NT2/D1 (cell line): ENCODE measurements around the gene BMP4.
"Not testable (repeated sequence)": the region's sequence is repeated elsewhere in the genome, so short reads cannot be mapped to it uniquely, and the experiment has no call there.

ENCODE experiments used
- DNase-seq: peaks from one replicate; pipeline ENCODE4 v3.0.0-alpha.2; 2011; ENCODE audit warnings: low read depth, low spot score
- H3K27me3 ChIP-seq: 2 replicates; pipeline ENCODE4 v1.6.0; 2011; ENCODE audit warnings: mild to moderate bottlenecking; ENCODE audit not compliant: insufficient read length, insufficient read depth
- H3K36me3 ChIP-seq: 2 replicates; pipeline ENCODE4 v1.6.1; 2011; ENCODE audit warnings: mild to moderate bottlenecking, low read length, mixed read lengths; ENCODE audit not compliant: insufficient read depth, insufficient read length
- H3K4me1 ChIP-seq: 2 replicates; pipeline ENCODE4 v1.5.1; 2011; ENCODE audit not compliant: insufficient read depth, insufficient read length
- H3K4me3 ChIP-seq: 2 replicates; pipeline ENCODE4 v1.5.1; 2011; ENCODE audit warnings: low read depth; ENCODE audit not compliant: insufficient read length
- H3K9ac ChIP-seq: 2 replicates; pipeline ENCODE4 v1.6.0; 2011; ENCODE audit warnings: low read depth; ENCODE audit not compliant: insufficient read length
- H3K9me3 ChIP-seq: 2 replicates; pipeline ENCODE4 v1.5.1; 2011; ENCODE audit warnings: mild to moderate bottlenecking, low read length; ENCODE audit not compliant: insufficient read depth
- SUZ12 ChIP-seq: IDR thresholded peaks from 2 replicates; pipeline ENCODE4 v1.6.1; 2011; ENCODE audit not compliant: insufficient read length, insufficient read depth; ENCODE audit errors: extremely low read depth
- YY1 ChIP-seq: IDR thresholded peaks from 2 replicates; pipeline ENCODE4 v1.6.1; 2011; ENCODE audit not compliant: insufficient read length, insufficient read depth
- ZNF274 ChIP-seq: IDR thresholded peaks from 2 replicates; pipeline ENCODE4 v1.6.1; 2011; ENCODE audit warnings: mild to moderate bottlenecking, low read depth, low read length

Gene BMP4

DNA sequence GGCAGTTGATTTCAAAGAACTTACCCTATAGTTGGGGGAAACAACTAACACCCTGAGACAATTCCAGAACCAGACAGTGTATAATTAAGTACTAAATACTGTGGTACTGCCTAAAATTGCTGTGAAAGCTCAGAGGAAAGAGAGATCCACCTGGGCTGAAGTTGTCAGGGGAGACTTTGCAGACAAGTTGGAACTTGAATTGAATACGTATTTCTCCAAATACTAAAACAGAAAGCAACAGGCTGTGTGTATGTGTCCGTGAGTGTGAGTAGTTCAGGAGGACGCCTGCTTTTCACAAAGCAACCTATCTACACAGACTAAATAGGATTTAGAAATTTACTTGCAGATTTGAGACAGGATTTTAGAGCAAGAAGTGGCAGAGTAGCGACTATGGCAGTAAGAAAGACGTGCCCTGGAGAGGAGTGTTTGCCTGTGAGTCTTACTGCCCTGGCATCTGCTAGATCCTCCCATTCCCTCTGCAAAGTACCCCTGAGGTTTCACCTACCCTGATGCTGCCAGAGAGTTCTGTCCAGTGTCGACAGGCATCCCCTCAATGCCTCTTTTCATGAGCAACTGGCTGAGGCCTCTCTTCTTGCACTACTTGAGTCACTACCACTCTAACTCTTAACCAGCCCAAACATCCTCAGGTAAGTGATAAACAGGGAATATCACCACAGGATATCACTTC, 37.4 kb upstream of the BMP4 start:
- TF ChIP-seq YY1, result no peak
- H3K27me3 ChIP-seq, result no peaks in the 10 kb centered on the region
- DNase-seq, result no peak
- H3K9me3 ChIP-seq, result no peaks in the 10 kb centered on the region
- H3K4me1 ChIP-seq, result no peaks in the 10 kb centered on the region
- no peak overlapping the region for H3K4me3 ChIP-seq
- H3K9ac ChIP-seq, result no peak overlapping the region
- no peaks in the 10 kb centered on the region for H3K36me3 ChIP-seq

DNA sequence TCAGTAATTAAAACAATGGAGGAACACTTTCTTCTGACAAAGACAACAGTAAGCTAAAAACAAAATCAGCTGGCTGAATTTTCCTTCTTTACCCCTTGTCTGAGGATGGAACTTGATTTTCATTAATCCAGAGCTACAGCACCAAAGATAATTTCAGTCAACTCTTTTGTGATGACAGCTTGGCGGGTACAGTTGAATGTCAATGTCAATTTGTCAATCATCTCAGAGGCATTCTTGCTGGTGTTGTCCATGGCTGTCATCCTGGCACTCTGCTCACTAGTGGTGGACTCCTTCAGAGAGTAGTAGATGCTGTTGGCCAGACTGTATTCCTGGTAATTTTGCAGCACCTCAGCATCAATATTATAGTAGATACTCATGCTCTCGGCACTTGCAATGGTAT, 34.4 kb upstream of the BMP4 start:
- DNase-seq, result no peak
- no peaks in the 10 kb centered on the region for H3K27me3 ChIP-seq
- no peaks in the 10 kb centered on the region for H3K36me3 ChIP-seq
- no peak for TF ChIP-seq YY1
- no peak for TF ChIP-seq SUZ12
- no peak for TF ChIP-seq ZNF274
- no peak overlapping the region for H3K9ac ChIP-seq
- H3K4me1 ChIP-seq, result no peaks in the 10 kb centered on the region
- peaks cover 15% of the 10 kb centered on the region; the same call in 1 of the 2 replicates for H3K9me3 ChIP-seq
- no peak overlapping the region for H3K4me3 ChIP-seq

DNA sequence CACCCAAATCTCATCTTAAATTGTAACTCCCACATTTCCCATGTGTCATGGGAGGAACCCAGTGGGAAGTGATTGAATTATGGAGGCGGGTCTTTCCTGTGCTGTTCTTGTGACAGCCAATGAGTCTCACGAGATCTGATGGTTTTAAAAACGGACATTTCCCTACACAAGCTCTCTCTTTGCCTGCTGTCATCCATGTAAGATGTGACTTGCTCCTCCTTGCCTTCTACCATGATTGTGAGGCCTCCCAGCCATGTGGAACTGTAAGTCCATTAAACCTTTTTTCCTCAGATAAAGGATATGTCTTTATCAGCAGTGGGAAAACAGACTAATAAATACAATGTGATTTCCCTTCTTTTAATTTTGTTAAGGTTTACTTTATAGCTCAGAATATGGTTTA, 30.1 kb upstream of the BMP4 start:
- H3K9me3 ChIP-seq, result peaks cover 42% of the 10 kb centered on the region; the same call in 1 of the 2 replicates
- not testable (repeated sequence) for H3K9ac ChIP-seq, DNase-seq, H3K4me1 ChIP-seq, H3K36me3 ChIP-seq, H3K27me3 ChIP-seq, H3K4me3 ChIP-seq

DNA sequence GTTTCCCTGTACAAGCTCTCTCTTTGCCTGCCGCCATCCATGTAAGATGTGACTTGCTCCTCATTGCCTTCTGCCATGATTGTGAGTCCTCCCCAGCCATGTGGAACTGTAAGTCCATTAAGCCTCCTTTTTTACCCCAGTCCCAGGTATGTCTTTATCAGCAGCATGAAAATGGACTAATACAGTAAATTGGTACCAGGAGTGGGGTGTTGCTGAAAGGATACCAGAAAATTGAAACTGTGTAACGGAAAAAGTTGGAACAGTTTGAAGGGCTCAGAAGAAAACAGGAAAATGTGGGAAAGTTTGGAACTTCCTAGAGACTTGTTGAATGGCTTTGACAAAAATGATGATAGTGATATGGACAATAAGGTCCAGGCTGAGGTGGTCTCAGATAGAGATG, 28.3 kb upstream of the BMP4 start:
- DNase-seq, H3K9ac ChIP-seq, H3K36me3 ChIP-seq, H3K4me1 ChIP-seq, H3K4me3 ChIP-seq, H3K27me3 ChIP-seq: not testable (repeated sequence)
- H3K9me3 ChIP-seq, result peaks cover 42% of the 10 kb centered on the region; the same call in 1 of the 2 replicates

DNA sequence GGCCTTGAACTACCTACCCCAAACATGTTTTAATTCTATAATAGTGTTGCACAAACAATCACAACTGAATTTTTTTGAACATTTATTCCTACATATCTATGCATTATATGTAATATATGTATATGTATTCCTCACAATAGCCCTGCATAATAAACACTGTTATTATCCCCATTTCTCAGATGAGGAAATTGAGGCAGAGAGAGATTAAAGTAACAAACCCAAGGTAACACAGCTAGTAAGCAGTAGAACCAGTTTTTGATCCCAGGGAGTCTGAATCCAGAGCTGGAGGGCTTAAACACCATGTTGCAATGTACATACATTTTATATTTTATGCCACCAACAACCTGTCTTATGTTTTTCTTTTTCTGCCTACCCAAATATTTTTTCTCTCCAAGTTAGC, 26.5 kb upstream of the BMP4 start:
- H3K4me1 ChIP-seq, result peaks cover 3% of the 10 kb centered on the region
- DNase-seq, result no peak

DNA sequence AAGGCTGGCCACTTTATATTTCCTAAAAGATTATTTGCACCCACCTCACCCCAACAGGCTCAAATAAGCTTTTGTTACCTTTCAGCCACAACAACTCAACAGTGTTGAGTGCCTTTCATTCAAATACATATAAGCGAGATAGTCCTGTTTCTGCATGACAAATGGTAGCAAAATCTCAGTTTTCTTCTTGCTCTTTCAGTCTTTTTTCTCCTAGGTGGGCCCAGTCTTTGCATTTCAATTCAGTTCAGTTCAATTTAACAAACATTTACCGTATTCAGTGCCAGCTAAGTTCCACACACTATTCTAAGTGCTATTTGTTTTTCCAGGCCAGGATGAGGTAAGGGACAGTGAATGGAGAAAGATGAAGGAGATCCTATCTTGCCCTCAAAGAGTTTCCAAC, 25.9 kb upstream of the BMP4 start:
- Histone ChIP-seq H3K4me1 (peaks cover 3% of the 10 kb centered on the region), H3K36me3 (no peaks in the 10 kb centered on the region), H3K9ac (no peak overlapping the region), H3K4me3 (no peak overlapping the region), H3K9me3 (peaks cover 42% of the 10 kb centered on the region; the same call in 1 of the 2 replicates), H3K27me3 (no peaks in the 10 kb centered on the region)
- TF ChIP-seq ZNF274 (no peak), SUZ12 (no peak)
- DNase-seq, result peak; percentile 69

More for the DNA sequence above, 26.5 kb upstream of the BMP4 start:
- Histone ChIP-seq H3K9ac (no peak overlapping the region), H3K9me3 (peaks cover 42% of the 10 kb centered on the region; the same call in 1 of the 2 replicates), H3K27me3 (no peaks in the 10 kb centered on the region), H3K36me3 (no peaks in the 10 kb centered on the region), H3K4me3 (no peak overlapping the region)
- no peak for TF ChIP-seq YY1
- no peak for TF ChIP-seq SUZ12
- TF ChIP-seq ZNF274, result no peak

DNA sequence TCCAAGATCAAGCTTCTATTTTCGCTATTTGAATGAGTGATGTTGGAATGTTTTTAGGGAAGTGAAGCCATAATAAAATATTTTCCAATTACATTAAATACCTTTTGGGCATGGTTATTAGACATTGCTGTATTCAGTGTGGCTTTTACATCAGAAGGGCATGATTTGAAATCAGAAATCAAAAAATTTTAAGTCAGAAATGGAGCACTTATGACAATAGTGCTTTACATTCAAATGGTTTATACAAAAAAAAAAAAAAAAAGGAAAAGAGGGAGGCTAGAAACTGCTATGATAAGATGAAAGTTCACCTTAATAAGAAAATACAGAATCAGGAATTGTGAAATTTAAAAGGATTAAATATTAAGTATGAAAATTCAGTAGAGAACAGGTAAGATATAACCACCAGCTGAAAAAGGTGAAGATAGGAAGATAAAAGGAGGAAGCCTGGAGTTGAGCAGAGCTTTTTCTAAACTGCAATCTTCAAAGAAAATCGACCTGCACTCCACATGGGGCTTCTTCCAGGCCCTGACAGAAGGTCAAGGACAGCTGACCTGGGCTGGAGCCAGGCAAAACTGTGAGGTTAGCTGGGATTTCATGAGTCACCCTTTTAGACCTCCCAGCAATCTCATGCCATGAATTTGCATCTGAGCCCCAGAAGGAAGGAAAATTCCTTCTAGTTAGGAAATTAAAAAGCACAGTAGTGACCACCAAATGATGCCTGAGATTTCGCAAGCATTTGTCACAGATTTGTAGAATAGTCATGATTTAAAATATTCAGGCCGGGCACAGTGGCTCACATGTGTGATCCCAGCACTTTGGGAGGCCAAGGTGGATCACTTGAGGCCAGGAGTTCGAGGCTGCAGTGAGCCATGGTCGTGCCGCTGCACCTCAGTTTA, 23.4 kb upstream of the BMP4 start:
- Histone ChIP-seq H3K4me1 (peaks cover 3% of the 10 kb centered on the region), H3K36me3 (no peaks in the 10 kb centered on the region), H3K4me3 (no peak overlapping the region), H3K27me3 (no peaks in the 10 kb centered on the region), H3K9me3 (peaks cover 18% of the 10 kb centered on the region; the same call in 1 of the 2 replicates), H3K9ac (no peak overlapping the region)
- no peak for TF ChIP-seq ZNF274
- TF ChIP-seq SUZ12, result no peak
- TF ChIP-seq YY1, result no peak
- DNase-seq, result no peak
